Lower leg skin (tissue), 4 donors: ENCODE measurements around the gene NPB. TPM values are rescaled to one million over a fixed set of nuclear protein-coding genes. Genes with fewer than 3 reads are reported as not detected.

Experiments used
- DNase-seq, 2 donors: peaks; one replicate each; pipeline ENCODE4 v3.0.0-alpha.2; 2019; ENCODE audit warnings: low spot score in 2 of 2
- H3K4me3 ChIP-seq: fragments of 200-600 bp; sonication (generic); 2 replicates; pipeline ENCODE4 v1.5.1; 2017; ENCODE audit warnings: mild to moderate bottlenecking, low read depth; ENCODE audit not compliant: poor library complexity, severe bottlenecking
- CTCF ChIP-seq, 3 donors: fragments of 450-650 bp; IDR thresholded peaks; one replicate each; pipeline ENCODE4 v1.5.1; 2016; ENCODE audit warnings: antibody characterized with exemption in 3 of 3, mild to moderate bottlenecking in 3 of 3, moderate library complexity in 2 of 3
- POLR2A ChIP-seq, 2 donors: fragments of 450-650 bp; IDR thresholded peaks; one replicate each; pipeline ENCODE4 v1.6.1; 2016 to 2017; ENCODE audit warnings: antibody characterized with exemption in 2 of 2, mild to moderate bottlenecking in 1 of 2, moderate library complexity in 1 of 2
- WGBS, 2 donors: methylation state at CpG; one replicate each; pipeline ENCODE4 v1.1.5; 2018; 5-methylcytosine and 5-hydroxymethylcytosine counted together
- intact Hi-C: fragments of 100-400 bp; cut with DNase I; formaldehyde crosslinking; loops from one replicate; pipeline ENCODE4 v1.15.0; 2023; ENCODE audit warnings: low total_unique reads
- total RNA-seq, 4 donors: library from RNA; depleted of rRNA; stranded (reverse); fragments of >200 nt; gene quantifications; one replicate each; pipeline ENCODE4 v1.1.0, GENCODE V29; 2016

NPB gene
- total RNA-seq, 4 donors from 2014 or later: 0.71 to 3.3 (median 2.0) TPM; not detected in 1

GRCh38 chr17:81921996-81922565, 20.0 kb downstream of the NPB start:
- intact Hi-C loops: no loop called here
- H3K4me3 ChIP-seq: no peak overlapping the region
- TF ChIP-seq POLR2A (IDR thresholded peaks at IDR 0.05) (no peak), CTCF (IDR thresholded peaks at IDR 0.05) (no peak)
- DNase-seq: no peak
- WGBS, 2 donors: 91 to 93% methylated on average over 21 to 23 of the region's 23 CpGs

GRCh38 chr17:81922566-81923301, 20.7 kb downstream of the NPB start:
- TF ChIP-seq POLR2A (IDR thresholded peaks at IDR 0.05) (no peak), CTCF (IDR thresholded peaks at IDR 0.05) (no peak)
- WGBS, 2 donors: 90% methylated on average over 51 to 52 of the region's 58 CpGs
- H3K4me3 ChIP-seq: no peak overlapping the region
- no peak for DNase-seq
- intact Hi-C loops: no loop called here

- intact Hi-C loops: no loop called here
- H3K4me3 ChIP-seq: no peak overlapping the region
- WGBS, 2 donors: 25 to 26% methylated on average over 23 to 31 of the region's 32 CpGs
- DNase-seq: no peak
- TF ChIP-seq CTCF (IDR thresholded peaks at IDR 0.05): no peak
- no peak for TF ChIP-seq POLR2A (IDR thresholded peaks at IDR 0.05)
Observed at GRCh38 chr17:81923302-81924260, 21.5 kb downstream of the NPB start.

- 64 to 67% methylated on average over 21 of the region's 21 CpGs for WGBS, 2 donors
- no peak overlapping the region for H3K4me3 ChIP-seq
- intact Hi-C loops: no loop called here
- TF ChIP-seq CTCF (IDR thresholded peaks at IDR 0.05): no peak
- TF ChIP-seq POLR2A (IDR thresholded peaks at IDR 0.05): no peak
- no peak for DNase-seq
Observed at GRCh38 chr17:81924557-81925532, 22.8 kb downstream of the NPB start.

GRCh38 chr17:81925860-81926450, 23.9 kb downstream of the NPB start:
- intact Hi-C loops: no loop called here
- DNase-seq: no peak
- WGBS, 2 donors: 47 to 59% methylated on average over 10 of the region's 10 CpGs
- TF ChIP-seq POLR2A (IDR thresholded peaks at IDR 0.05) (no peak), CTCF (IDR thresholded peaks at IDR 0.05) (peak in 1 of 3 donors; percentile 8)
- H3K4me3 ChIP-seq: no peak overlapping the region
